Colonic mucosa (tissue), 4 donors: ENCODE measurements around the gene S100A13. TPM values are rescaled to one million over a fixed set of nuclear protein-coding genes. Genes with fewer than 3 reads are reported as not detected.

Source experiments
- DNase-seq: peaks from one replicate; pipeline ENCODE4 v3.0.0-alpha.2; 2020
- H3K27ac ChIP-seq: fragments of 200-600 bp; one replicate; pipeline ENCODE4 v1.8.0; 2021
- H3K27me3 ChIP-seq: fragments of 200-600 bp; one replicate; pipeline ENCODE4 v1.8.0; 2021
- H3K36me3 ChIP-seq: fragments of 200-600 bp; one replicate; pipeline ENCODE4 v1.8.0; 2021
- H3K4me1 ChIP-seq: fragments of 200-600 bp; one replicate; pipeline ENCODE4 v1.8.0; 2021; ENCODE audit warnings: mild to moderate bottlenecking
- H3K4me3 ChIP-seq: fragments of 200-600 bp; one replicate; pipeline ENCODE4 v1.8.0; 2021
- H3K9ac ChIP-seq, 2 donors: one replicate each; pipeline ENCODE4 v1.7.0; 2013; ENCODE audit warnings: control low read depth in 2 of 2, low read depth in 2 of 2, low read length in 2 of 2
- H3K9me3 ChIP-seq: fragments of 200-600 bp; one replicate; pipeline ENCODE4 v1.8.0; 2021
- intact Hi-C: fragments of 100-400 bp; cut with DNase I; formaldehyde crosslinking; loops from one replicate; pipeline ENCODE4 v1.14.1; 2022
- total RNA-seq, 2 donors: library from RNA; stranded (reverse); fragmentation: NEBNext Ultra II Directional in 1 of 2; extraction: Animal tissue kit (Norgen Biotek cat#: 25700) in 1 of 2; gene quantifications; one replicate each; pipeline ENCODE4 v1.2.1, GENCODE V29; 2021
- TF ChIP-seq, protein P1 (sequence below): fragments of 200-600 bp; IDR thresholded peaks from one replicate; pipeline ENCODE4 v1.8.0; 2022; ENCODE audit warnings: antibody characterized with exemption, mild to moderate bottlenecking
- donor health status: healthy.
- donor health status: DM: no; HTN: no; CAD: no.
- donor health status: DM: no; HTN: no; CAD: no.

The S100A13 gene
- total RNA-seq, 2 donors from 2014 or later: 45.2 to 67.2 TPM

DNA sequence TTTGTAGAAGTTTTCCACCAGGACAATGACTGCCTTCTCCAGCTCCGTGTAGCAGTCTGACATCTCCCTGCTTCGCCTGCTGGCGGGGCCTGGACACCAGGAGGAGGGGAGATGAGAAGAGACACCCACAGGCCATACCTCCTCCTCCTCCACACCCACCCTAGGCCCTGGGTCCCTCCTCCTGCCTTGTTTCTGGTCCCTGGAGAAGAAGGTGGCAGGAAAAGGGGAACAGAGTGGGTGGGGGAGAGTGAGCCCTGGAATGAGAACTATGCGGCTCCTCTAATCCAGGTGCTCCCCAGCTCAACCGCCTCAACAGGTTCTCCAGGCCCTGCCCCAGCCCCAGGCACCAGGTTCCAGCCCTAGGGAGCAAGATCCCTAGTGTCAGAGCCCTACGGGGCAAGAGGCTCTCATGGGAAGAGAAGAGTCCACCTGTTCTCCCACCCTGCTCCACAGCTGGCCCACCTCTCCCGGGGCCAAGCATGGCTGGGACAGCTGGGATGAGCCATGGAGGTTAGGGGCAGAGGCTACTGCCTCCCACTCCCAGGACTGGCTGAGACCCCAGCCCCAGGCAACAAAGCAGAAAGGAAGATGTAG lies 19.1 kb downstream of the S100A13 start:
- peak overlapping the region; percentile 68 to 78 for H3K9ac ChIP-seq
- peak overlapping the region; percentile 12 for H3K4me3 ChIP-seq
- peaks cover 18% of the 10 kb centered on the region for H3K4me1 ChIP-seq
- H3K27me3 ChIP-seq: no peaks in the 10 kb centered on the region
- intact Hi-C loops: no loop called here
- TF ChIP-seq, protein P1, sequence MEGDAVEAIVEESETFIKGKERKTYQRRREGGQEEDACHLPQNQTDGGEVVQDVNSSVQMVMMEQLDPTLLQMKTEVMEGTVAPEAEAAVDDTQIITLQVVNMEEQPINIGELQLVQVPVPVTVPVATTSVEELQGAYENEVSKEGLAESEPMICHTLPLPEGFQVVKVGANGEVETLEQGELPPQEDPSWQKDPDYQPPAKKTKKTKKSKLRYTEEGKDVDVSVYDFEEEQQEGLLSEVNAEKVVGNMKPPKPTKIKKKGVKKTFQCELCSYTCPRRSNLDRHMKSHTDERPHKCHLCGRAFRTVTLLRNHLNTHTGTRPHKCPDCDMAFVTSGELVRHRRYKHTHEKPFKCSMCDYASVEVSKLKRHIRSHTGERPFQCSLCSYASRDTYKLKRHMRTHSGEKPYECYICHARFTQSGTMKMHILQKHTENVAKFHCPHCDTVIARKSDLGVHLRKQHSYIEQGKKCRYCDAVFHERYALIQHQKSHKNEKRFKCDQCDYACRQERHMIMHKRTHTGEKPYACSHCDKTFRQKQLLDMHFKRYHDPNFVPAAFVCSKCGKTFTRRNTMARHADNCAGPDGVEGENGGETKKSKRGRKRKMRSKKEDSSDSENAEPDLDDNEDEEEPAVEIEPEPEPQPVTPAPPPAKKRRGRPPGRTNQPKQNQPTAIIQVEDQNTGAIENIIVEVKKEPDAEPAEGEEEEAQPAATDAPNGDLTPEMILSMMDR: no peak
- peak; percentile 28 for DNase-seq
- no peaks in the 10 kb centered on the region for H3K9me3 ChIP-seq
- peak overlapping the region; percentile 78 for H3K27ac ChIP-seq
- H3K36me3 ChIP-seq: no peaks in the 10 kb centered on the region

DNA sequence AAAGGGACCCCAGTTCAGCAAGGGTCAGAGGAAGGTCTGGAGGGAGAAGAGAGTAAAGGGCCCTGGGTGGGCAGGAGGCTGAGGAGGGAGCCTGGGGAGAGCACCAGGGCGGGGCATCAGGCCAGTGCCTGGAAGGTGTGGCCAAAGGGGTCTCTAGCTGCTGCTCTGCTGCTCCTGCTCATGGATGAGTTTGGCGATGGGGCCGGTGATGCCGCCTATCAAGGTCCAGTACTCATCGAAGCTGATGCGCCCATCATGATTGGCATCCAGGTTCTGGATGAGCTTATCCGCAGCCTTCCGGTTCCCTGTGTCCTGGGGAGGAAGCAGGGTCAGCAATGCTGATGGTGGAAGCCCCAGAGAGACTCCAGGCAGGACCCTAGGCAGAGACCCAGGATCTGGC lies 19.9 kb downstream of the S100A13 start:
- Histone ChIP-seq H3K27ac (no peak overlapping the region), H3K27me3 (no peaks in the 10 kb centered on the region), H3K9ac (peak overlapping the region in 1 of 2 donors; percentile 78), H3K4me3 (no peak overlapping the region), H3K9me3 (no peaks in the 10 kb centered on the region), H3K36me3 (no peaks in the 10 kb centered on the region), H3K4me1 (peaks cover 16% of the 10 kb centered on the region)
- intact Hi-C loops: no loop called here
- TF ChIP-seq, protein P1: no peak
- DNase-seq: no peak

DNA sequence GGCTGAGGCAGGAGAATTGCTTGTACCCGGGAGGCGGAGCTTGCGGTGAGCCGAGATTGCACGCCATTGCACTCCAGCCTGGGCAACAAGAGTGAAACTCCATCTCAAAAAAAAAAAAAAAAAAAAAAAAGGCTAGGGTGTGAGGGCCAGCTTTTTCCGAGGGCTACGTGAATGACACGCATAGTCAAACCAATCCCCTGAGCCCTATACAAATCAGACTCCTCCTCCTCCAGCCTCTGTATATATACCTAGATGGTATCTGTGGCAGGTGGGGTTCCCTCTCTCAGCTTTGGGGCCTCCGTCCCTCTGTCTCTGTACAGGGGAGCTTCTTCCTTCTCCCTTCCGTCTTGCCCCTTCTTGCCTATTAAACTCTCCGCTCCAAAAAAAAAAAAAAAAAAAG lies 21.1 kb downstream of the S100A13 start:
- H3K36me3 ChIP-seq: no peaks in the 10 kb centered on the region
- H3K9me3 ChIP-seq: no peaks in the 10 kb centered on the region
- no peak for DNase-seq
- intact Hi-C loops: no loop called here
- TF ChIP-seq, protein P1: no peak
- no peak overlapping the region for H3K4me3 ChIP-seq
- no peaks in the 10 kb centered on the region for H3K27me3 ChIP-seq
- peaks cover 16% of the 10 kb centered on the region for H3K4me1 ChIP-seq
- no peak overlapping the region for H3K9ac ChIP-seq
- H3K27ac ChIP-seq: no peak overlapping the region

DNA sequence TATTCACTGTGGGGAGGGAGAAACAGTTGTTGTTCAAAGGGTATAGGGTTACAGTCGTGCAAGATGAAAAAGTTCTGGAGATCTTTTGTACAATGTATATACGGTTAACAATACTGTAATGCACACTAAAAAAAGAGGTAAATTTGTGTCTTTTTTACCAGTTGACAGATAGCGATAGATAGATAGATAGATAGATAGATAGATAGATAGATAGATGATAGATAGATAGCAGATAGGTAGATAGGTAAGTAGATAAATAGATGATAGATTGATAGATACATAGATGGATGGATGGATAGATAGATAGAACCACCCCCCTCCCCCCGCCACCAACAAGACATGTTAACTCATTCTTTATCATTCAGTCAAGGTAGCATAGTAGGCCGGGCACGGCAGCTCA lies 24.6 kb downstream of the S100A13 start:
- Histone ChIP-seq H3K27ac (no peak overlapping the region), H3K9ac (no peak overlapping the region), H3K36me3 (no peaks in the 10 kb centered on the region), H3K27me3 (no peaks in the 10 kb centered on the region), H3K9me3 (no peaks in the 10 kb centered on the region), H3K4me1 (no peaks in the 10 kb centered on the region), H3K4me3 (no peak overlapping the region)
- TF ChIP-seq, protein P1: no peak
- intact Hi-C loops: no loop called here
- no peak for DNase-seq

DNA sequence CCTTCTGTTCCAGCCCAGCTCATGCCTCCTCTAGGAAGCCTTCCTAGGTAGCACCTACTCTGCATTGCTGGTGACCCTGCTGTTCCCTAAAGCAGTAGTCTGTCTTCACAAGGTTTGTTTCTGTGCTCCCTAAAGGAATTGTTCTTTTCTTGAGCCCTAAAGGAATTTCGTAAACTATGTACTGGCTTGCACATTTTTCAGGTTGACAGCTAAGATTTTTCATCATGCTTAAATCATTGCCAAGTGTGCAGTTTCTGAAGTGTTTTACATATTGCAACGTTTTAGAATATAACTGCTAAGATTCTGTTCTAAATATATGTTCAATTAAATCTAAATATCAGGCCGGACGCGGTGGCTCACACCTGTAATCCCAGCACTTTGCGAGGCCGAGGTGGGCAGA lies 27.5 kb downstream of the S100A13 start:
- Histone ChIP-seq H3K9ac (no peak overlapping the region), H3K4me3 (no peak overlapping the region), H3K27me3 (no peaks in the 10 kb centered on the region), H3K4me1 (no peaks in the 10 kb centered on the region), H3K36me3 (no peaks in the 10 kb centered on the region), H3K9me3 (no peaks in the 10 kb centered on the region), H3K27ac (no peak overlapping the region)
- TF ChIP-seq, protein P1: no peak
- intact Hi-C loops: no loop called here
- DNase-seq: no peak
